ENCODE results near the gene MGMT.

GRCh38 chr10:129755621-129756020 is 288.6 kb downstream of the MGMT start:
- no peak for TF ChIP-seq CTCF (IDR thresholded peaks at IDR 0.05)
- no peak for TF ChIP-seq POLR2A (IDR thresholded peaks at IDR 0.05; ENCODE audit: low read depth)
- TF ChIP-seq POLR2AphosphoS5 (IDR thresholded peaks at IDR 0.05) = no peak
- TF ChIP-seq EP300 (IDR thresholded peaks at IDR 0.05) = no peak
